CD14-positive monocyte (primary cell): ENCODE data around the gene CDKAL1. TPM values are rescaled to one million over a fixed set of nuclear protein-coding genes. Genes with fewer than 3 reads are reported as not detected.

Source experiments
- DNase-seq, 3 donors: peaks; one replicate each; pipeline ENCODE4 v3.0.0-alpha.2; 2011 to 2022
- H2AFZ ChIP-seq: 2 replicates; pipeline ENCODE4 v1.6.0; 2012; ENCODE audit warnings: mild to moderate bottlenecking, low read depth, low read length, inconsistent platforms; ENCODE audit not compliant: insufficient read depth, poor library complexity, severe bottlenecking
- H3K27ac ChIP-seq, 2 donors: 1 replicate in 1 of 2; 2 replicates in 1 of 2; pipeline ENCODE4 v1.5.1; 2012 to 2013; ENCODE audit warnings: low read length in 2 of 2, control low read depth in 1 of 2, inconsistent platforms in 1 of 2, low read depth in 1 of 2, mild to moderate bottlenecking in 1 of 2
- H3K27me3 ChIP-seq, 2 donors: one replicate each; pipeline versions ENCODE4 v1.6.0 to v1.6.1; 2011 to 2013; ENCODE audit warnings: low read length in 2 of 2; ENCODE audit not compliant: control insufficient read depth in 2 of 2, insufficient read depth in 2 of 2
- H3K36me3 ChIP-seq, 2 donors: replicated peaks in 1 of 2; 1 replicate in 1 of 2; 2 replicates in 1 of 2; pipeline versions ENCODE4 v1.5.1 to v1.6.1; 2012 to 2013; ENCODE audit warnings: low read length in 2 of 2, control low read depth in 1 of 2, inconsistent platforms in 1 of 2, mild to moderate bottlenecking in 1 of 2; ENCODE audit not compliant: insufficient read depth in 2 of 2, control insufficient read depth in 1 of 2
- H3K4me1 ChIP-seq, 2 donors: 1 replicate in 1 of 2; 2 replicates in 1 of 2; pipeline versions ENCODE4 v1.5.1 to v1.6.1; 2012 to 2013; ENCODE audit warnings: low read length in 2 of 2, control low read depth in 1 of 2, inconsistent platforms in 1 of 2, mild to moderate bottlenecking in 1 of 2, moderate library complexity in 1 of 2; ENCODE audit not compliant: insufficient read depth in 2 of 2, control insufficient read depth in 1 of 2
- H3K4me2 ChIP-seq: replicated peaks from 2 replicates; pipeline ENCODE3; 2012; ENCODE audit warnings: low read length, moderate library complexity, mild to moderate bottlenecking; ENCODE audit not compliant: poor library complexity, severe bottlenecking; ENCODE audit errors: extremely low read depth
- H3K4me3 ChIP-seq, 3 experiments: fragments of 200-600 bp in 1 of 3; sonication (generic) in 1 of 3; replicated peaks in 1 of 3; 1 replicate in 2 of 3; 2 replicates in 1 of 3; pipeline ENCODE4 v1.5.1; 2011 to 2013; ENCODE audit warnings: low read length in 3 of 3, mild to moderate bottlenecking in 3 of 3, control low read depth in 2 of 3, low read depth in 2 of 3, inconsistent platforms in 1 of 3, moderate library complexity in 1 of 3
- H3K79me2 ChIP-seq: 2 replicates; pipeline ENCODE4 v1.6.0; 2012; ENCODE audit warnings: mild to moderate bottlenecking, control low read depth, inconsistent platforms, low read length, moderate library complexity; ENCODE audit not compliant: insufficient read depth
- H3K9ac ChIP-seq: 2 replicates; pipeline ENCODE4 v1.6.0; 2017; ENCODE audit warnings: low read length, mild to moderate bottlenecking; ENCODE audit not compliant: insufficient read depth, poor library complexity, severe bottlenecking
- H3K9me3 ChIP-seq, 2 donors: replicated peaks in 1 of 2; 1 replicate in 1 of 2; 2 replicates in 1 of 2; pipeline versions ENCODE4 v1.5.1 to v1.6.1; 2012 to 2013; ENCODE audit warnings: low read length in 2 of 2, control low read depth in 1 of 2; ENCODE audit not compliant: control insufficient read depth in 1 of 2, insufficient read depth in 1 of 2
- H4K20me1 ChIP-seq: 2 replicates; pipeline ENCODE4 v1.6.0; 2012; ENCODE audit warnings: mild to moderate bottlenecking, low read length, control low read depth, moderate library complexity; ENCODE audit not compliant: insufficient read depth
- H3K27ac Mint-ChIP-seq, 7 donors: one replicate each; pipeline ENCODE4 v1.8.0; 2020; ENCODE audit warnings: mild to moderate bottlenecking in 7 of 7, mixed read lengths in 7 of 7, moderate library complexity in 6 of 7, inconsistent platforms in 2 of 7
- H3K27me3 Mint-ChIP-seq, 3 donors: one replicate each; pipeline ENCODE4 v1.8.0; 2021 to 2022; ENCODE audit warnings: low read depth in 3 of 3, mild to moderate bottlenecking in 3 of 3, mixed read lengths in 3 of 3, moderate library complexity in 3 of 3, inconsistent platforms in 1 of 3
- H3K36me3 Mint-ChIP-seq, 2 donors: one replicate each; pipeline ENCODE4 v1.8.0; 2020; ENCODE audit warnings: mixed read lengths in 2 of 2, inconsistent platforms in 1 of 2, mild to moderate bottlenecking in 1 of 2
- H3K4me1 Mint-ChIP-seq: one replicate; pipeline ENCODE4 v1.8.0; 2020; ENCODE audit warnings: mild to moderate bottlenecking, mixed read lengths
- H3K4me3 Mint-ChIP-seq, 2 donors: one replicate each; pipeline ENCODE4 v1.8.0; 2020; ENCODE audit warnings: mild to moderate bottlenecking in 2 of 2, mixed read lengths in 2 of 2, moderate library complexity in 1 of 2
- H3K9me3 Mint-ChIP-seq, 7 donors: one replicate each; pipeline ENCODE4 v1.8.0; 2020 to 2022; ENCODE audit warnings: mixed read lengths in 7 of 7, mild to moderate bottlenecking in 6 of 7, moderate library complexity in 6 of 7, inconsistent platforms in 2 of 7
- CTCF ChIP-seq: fragments of 200-600 bp; IDR thresholded peaks from one replicate; pipeline ENCODE4 v1.8.0; 2022; ENCODE audit warnings: antibody characterized with exemption, mild to moderate bottlenecking
- WGBS: methylation state at CpG from one replicate; pipeline ENCODE4 v1.1.5; 2013; ENCODE audit warnings: missing lambda C conversion rate; ENCODE audit not compliant: insufficient coverage; 5-methylcytosine and 5-hydroxymethylcytosine counted together
- intact Hi-C, 2 donors: fragments of 100-400 bp; cut with micrococcal nuclease; formaldehyde crosslinking; loops; one replicate each; pipeline versions ENCODE4 v1.15.0 to v1.15.1; 2023
- polyA plus RNA-seq, 3 donors: library from polyadenylated mRNA; depleted of rRNA in 1 of 3; unstranded in 2 of 3; stranded (reverse) in 1 of 3; fragments of 300-500 nt in 2 of 3; fragments of >200 nt in 1 of 3; fragmentation: Illumina TruSeq in 2 of 3; gene quantifications; 1 replicate in 2 of 3; 2 replicates in 1 of 3; pipeline ENCODE4 v1.2.3, GENCODE V29; 2012 to 2021

Gene CDKAL1
- polyA plus RNA-seq, 3 donors, result 3.2 to 12.4 (median 8.3) TPM

- peak in 1 of 3 donors; percentile 89 for DNase-seq
- intact Hi-C loops, result no loop called here
- Histone ChIP-seq H4K20me1 (no peaks in the 10 kb centered on the region), H2AFZ (peak overlapping the region; percentile 20), H3K4me2 (peak overlapping the region; percentile 48), H3K4me3 (peak overlapping the region in 1 of 3 experiments; percentile 41), H3K9ac (no peak overlapping the region), H3K79me2 (no peaks in the 10 kb centered on the region), H3K27me3 (no peaks in the 10 kb centered on the region), H3K36me3 (no peaks in the 10 kb centered on the region), H3K4me1 (peaks cover 37 to 38% of the 10 kb centered on the region in 2 donors), H3K27ac (peak overlapping the region in 1 of 2 donors; percentile 63), H3K9me3 (no peaks in the 10 kb centered on the region)
- H3K27me3 Mint-ChIP-seq, result no peaks in the 10 kb centered on the region
- TF ChIP-seq CTCF, result no peak
- H3K9me3 Mint-ChIP-seq, result no peaks in the 10 kb centered on the region
- H3K36me3 Mint-ChIP-seq, result peaks cover 4 to 7% of the 10 kb centered on the region in 2 donors
- 71% methylated on average over 2 of the region's 2 CpGs for WGBS
- H3K27ac Mint-ChIP-seq, result peak overlapping the region in 5 of 7 donors; percentile 6 to 89 (median 50)
- H3K4me1 Mint-ChIP-seq, result peaks cover 40% of the 10 kb centered on the region
- peak overlapping the region; percentile 18 to 75 for H3K4me3 Mint-ChIP-seq
Measured at GRCh38 chr6:20498041-20498385, 36.2 kb upstream of the CDKAL1 start.

GRCh38 chr6:20509212-20509611 lies 25.0 kb upstream of the CDKAL1 start:
- no peak overlapping the region for H3K27ac Mint-ChIP-seq
- WGBS, result no CpG with 5 or more reads among the region's 2 CpGs
- H4K20me1 ChIP-seq, result no peaks in the 10 kb centered on the region

More at GRCh38 chr6:20509212-20509611, 25.0 kb upstream of the CDKAL1 start:
- no peaks in the 10 kb centered on the region for H3K4me1 ChIP-seq
- H3K9me3 ChIP-seq, result no peaks in the 10 kb centered on the region
- Mint-ChIP-seq H3K4me3 (no peak overlapping the region), H3K27me3 (peaks cover 0 to 2% (median 2%) of the 10 kb centered on the region in 3 donors), H3K36me3 (no peaks in the 10 kb centered on the region), H3K4me1 (no peaks in the 10 kb centered on the region), H3K9me3 (no peaks in the 10 kb centered on the region)
- H3K9ac ChIP-seq, result no peak overlapping the region
- H3K36me3 ChIP-seq, result no peaks in the 10 kb centered on the region
- peak overlapping the region; percentile 46 for H2AFZ ChIP-seq
- no peaks in the 10 kb centered on the region for H3K27me3 ChIP-seq
- H3K79me2 ChIP-seq, result no peaks in the 10 kb centered on the region
- no peak overlapping the region for H3K4me2 ChIP-seq
- H3K4me3 ChIP-seq, result no peak overlapping the region
- no peak for TF ChIP-seq CTCF
- DNase-seq, result no peak
- intact Hi-C loops, result no loop called here
- H3K27ac ChIP-seq, result no peak overlapping the region
